ENCODE measurements around the gene DHFR.

DNA sequence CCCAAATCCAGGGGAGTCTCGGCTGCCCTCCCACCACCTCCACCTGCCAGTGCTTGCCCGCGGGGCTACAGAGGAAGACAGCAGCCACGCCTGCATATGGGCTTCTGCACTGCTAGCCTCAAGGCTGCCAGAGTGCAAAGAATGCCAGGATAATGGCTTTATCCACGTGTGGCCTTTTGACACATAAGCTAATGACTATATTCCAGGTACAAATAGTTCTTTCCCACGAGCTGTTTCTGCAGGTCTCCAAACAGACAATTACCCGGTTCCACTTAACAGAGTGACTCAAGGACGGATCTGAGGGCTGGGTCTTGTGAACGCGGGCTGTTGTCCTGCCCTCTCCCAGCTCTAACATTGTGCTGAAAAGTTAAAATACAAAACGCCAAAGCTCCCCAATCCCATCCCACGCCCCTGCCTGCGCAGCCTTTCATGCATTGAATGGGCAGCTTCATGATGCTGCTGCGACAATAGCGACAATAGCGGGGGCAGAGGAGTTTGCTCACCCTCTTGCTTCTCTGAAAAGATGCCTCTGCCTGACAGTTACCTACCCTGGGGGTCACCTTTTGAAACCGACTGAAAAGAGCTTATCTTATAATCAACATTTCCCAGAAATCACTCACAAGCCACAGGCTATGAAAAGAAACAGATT lies 39.4 kb downstream of the DHFR start:
- TF ChIP-seq, protein P1, sequence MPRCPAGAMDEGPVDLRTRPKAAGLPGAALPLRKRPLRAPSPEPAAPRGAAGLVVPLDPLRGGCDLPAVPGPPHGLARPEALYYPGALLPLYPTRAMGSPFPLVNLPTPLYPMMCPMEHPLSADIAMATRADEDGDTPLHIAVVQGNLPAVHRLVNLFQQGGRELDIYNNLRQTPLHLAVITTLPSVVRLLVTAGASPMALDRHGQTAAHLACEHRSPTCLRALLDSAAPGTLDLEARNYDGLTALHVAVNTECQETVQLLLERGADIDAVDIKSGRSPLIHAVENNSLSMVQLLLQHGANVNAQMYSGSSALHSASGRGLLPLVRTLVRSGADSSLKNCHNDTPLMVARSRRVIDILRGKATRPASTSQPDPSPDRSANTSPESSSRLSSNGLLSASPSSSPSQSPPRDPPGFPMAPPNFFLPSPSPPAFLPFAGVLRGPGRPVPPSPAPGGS (IDR thresholded peaks at IDR 0.05), result no peak
- TF ChIP-seq MAZ (IDR thresholded peaks at IDR 0.05; ENCODE audit: borderline replicate concordance, low read depth, low read length), result no peak
- TF ChIP-seq FOSB (CRISPR knock-in tag; IDR thresholded peaks at IDR 0.05), result no peak
- TF ChIP-seq, protein P2, sequence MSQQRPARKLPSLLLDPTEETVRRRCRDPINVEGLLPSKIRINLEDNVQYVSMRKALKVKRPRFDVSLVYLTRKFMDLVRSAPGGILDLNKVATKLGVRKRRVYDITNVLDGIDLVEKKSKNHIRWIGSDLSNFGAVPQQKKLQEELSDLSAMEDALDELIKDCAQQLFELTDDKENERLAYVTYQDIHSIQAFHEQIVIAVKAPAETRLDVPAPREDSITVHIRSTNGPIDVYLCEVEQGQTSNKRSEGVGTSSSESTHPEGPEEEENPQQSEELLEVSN (IDR thresholded peaks at IDR 0.05; ENCODE audit: borderline replicate concordance, low read depth), result no peak
- TF ChIP-seq, protein P3, sequence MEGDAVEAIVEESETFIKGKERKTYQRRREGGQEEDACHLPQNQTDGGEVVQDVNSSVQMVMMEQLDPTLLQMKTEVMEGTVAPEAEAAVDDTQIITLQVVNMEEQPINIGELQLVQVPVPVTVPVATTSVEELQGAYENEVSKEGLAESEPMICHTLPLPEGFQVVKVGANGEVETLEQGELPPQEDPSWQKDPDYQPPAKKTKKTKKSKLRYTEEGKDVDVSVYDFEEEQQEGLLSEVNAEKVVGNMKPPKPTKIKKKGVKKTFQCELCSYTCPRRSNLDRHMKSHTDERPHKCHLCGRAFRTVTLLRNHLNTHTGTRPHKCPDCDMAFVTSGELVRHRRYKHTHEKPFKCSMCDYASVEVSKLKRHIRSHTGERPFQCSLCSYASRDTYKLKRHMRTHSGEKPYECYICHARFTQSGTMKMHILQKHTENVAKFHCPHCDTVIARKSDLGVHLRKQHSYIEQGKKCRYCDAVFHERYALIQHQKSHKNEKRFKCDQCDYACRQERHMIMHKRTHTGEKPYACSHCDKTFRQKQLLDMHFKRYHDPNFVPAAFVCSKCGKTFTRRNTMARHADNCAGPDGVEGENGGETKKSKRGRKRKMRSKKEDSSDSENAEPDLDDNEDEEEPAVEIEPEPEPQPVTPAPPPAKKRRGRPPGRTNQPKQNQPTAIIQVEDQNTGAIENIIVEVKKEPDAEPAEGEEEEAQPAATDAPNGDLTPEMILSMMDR (IDR thresholded peaks at IDR 0.05), result no peak
- TF ChIP-seq MYC (IDR thresholded peaks at IDR 0.05; ENCODE audit: borderline replicate concordance, low read length), result no peak
- TF ChIP-seq CBX8 (IDR thresholded peaks at IDR 0.05), result no peak
- TF ChIP-seq POLR2A (IDR thresholded peaks at IDR 0.05; ENCODE audit: low read length), result no peak
- TF ChIP-seq HDAC2 (IDR thresholded peaks at IDR 0.05), result no peak
- TF ChIP-seq, protein P4, sequence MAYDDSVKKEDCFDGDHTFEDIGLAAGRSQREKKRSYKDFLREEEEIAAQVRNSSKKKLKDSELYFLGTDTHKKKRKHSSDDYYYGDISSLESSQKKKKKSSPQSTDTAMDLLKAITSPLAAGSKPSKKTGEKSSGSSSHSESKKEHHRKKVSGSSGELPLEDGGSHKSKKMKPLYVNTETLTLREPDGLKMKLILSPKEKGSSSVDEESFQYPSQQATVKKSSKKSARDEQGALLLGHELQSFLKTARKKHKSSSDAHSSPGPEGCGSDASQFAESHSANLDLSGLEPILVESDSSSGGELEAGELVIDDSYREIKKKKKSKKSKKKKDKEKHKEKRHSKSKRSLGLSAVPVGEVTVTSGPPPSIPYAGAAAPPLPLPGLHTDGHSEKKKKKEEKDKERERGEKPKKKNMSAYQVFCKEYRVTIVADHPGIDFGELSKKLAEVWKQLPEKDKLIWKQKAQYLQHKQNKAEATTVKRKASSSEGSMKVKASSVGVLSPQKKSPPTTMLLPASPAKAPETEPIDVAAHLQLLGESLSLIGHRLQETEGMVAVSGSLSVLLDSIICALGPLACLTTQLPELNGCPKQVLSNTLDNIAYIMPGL (CRISPR knock-in tag; IDR thresholded peaks at IDR 0.05; ENCODE audit: borderline replicate concordance), result no peak
- TF ChIP-seq RFX5 (IDR thresholded peaks at IDR 0.05), result no peak

Data from A549 (cell line).